ENCODE data around the gene ALG12.

- TF ChIP-seq CTCF (IDR thresholded peaks at IDR 0.05) (no peak), ZNF416 (CRISPR knock-in tag; IDR thresholded peaks at IDR 0.05) (no peak), ZNF671 (CRISPR knock-in tag; IDR thresholded peaks at IDR 0.05) (no peak), JUN (CRISPR knock-in tag; IDR thresholded peaks at IDR 0.05) (no peak), FOXK1 (CRISPR knock-in tag; IDR thresholded peaks at IDR 0.05) (no peak), SMAD3 (CRISPR knock-in tag; IDR thresholded peaks at IDR 0.05; ENCODE audit: borderline replicate concordance) (no peak), NFYB (CRISPR knock-in tag; conservative IDR thresholded peaks at IDR 0.05; ENCODE audit: low read depth) (no peak), ZNF512 (CRISPR knock-in tag; IDR thresholded peaks at IDR 0.05; ENCODE audit: borderline replicate concordance) (no peak)
- TF ChIP-seq, protein P1, sequence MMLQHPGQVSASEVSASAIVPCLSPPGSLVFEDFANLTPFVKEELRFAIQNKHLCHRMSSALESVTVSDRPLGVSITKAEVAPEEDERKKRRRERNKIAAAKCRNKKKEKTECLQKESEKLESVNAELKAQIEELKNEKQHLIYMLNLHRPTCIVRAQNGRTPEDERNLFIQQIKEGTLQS (CRISPR knock-in tag; conservative IDR thresholded peaks at IDR 0.05): no peak
Observed at GRCh38 chr22:49964136-49965090, 46.2 kb upstream of the ALG12 start.

All from WTC11 (cell line).